Ovary (tissue), 3 donors: ENCODE results near the gene C1orf115.

Experiments used
- EP300 ChIP-seq: sonication (generic); formaldehyde crosslinking; IDR thresholded peaks from one replicate; pipeline ENCODE4 v1.6.1; 2017; ENCODE audit warnings: antibody characterized with exemption
- POLR2A ChIP-seq: fragments of 450-650 bp; IDR thresholded peaks from one replicate; pipeline ENCODE4 v1.6.1; 2017; ENCODE audit warnings: antibody characterized with exemption, mild to moderate bottlenecking, moderate library complexity
- TF ChIP-seq, protein P1 (sequence below), 3 donors: fragments of 450-650 bp in 2 of 3; fragments of 200-600 bp in 1 of 3; IDR thresholded peaks; one replicate each; pipeline versions ENCODE4 v1.5.1 to v1.8.0; 2016 to 2022; ENCODE audit warnings: antibody characterized with exemption in 3 of 3, mild to moderate bottlenecking in 1 of 3
- donor health status: DM: no; HTN: no; CAD: no.

DNA sequence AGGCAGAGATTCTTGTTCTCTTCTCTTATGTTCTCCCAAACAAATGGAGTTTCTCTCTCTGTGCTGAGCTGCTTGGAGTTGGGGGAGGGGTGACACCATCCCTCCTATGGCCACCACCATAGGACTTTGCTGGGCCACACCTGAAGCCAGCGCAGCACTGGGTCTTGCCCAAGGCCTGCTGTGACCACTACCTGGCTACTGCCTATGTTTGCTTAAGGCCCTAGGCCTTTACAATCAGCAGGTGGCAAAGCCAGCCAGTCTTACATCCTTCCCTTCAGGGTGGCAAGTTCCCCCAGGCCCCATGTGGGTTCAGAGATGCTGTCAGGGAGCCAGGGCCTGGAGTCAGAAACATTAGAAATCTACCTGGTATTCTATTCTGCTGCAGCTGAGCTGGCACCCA is 51.7 kb downstream of the C1orf115 start:
- no peak for TF ChIP-seq EP300
- TF ChIP-seq, protein P1, sequence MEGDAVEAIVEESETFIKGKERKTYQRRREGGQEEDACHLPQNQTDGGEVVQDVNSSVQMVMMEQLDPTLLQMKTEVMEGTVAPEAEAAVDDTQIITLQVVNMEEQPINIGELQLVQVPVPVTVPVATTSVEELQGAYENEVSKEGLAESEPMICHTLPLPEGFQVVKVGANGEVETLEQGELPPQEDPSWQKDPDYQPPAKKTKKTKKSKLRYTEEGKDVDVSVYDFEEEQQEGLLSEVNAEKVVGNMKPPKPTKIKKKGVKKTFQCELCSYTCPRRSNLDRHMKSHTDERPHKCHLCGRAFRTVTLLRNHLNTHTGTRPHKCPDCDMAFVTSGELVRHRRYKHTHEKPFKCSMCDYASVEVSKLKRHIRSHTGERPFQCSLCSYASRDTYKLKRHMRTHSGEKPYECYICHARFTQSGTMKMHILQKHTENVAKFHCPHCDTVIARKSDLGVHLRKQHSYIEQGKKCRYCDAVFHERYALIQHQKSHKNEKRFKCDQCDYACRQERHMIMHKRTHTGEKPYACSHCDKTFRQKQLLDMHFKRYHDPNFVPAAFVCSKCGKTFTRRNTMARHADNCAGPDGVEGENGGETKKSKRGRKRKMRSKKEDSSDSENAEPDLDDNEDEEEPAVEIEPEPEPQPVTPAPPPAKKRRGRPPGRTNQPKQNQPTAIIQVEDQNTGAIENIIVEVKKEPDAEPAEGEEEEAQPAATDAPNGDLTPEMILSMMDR (IDR thresholded peaks at IDR 0.05): no peak
- no peak for TF ChIP-seq POLR2A
